Measurements from ENCODE around the gene VAV2. TPM values are rescaled to one million over a fixed set of nuclear protein-coding genes. Genes with fewer than 3 reads are reported as not detected.

VAV2 gene
- total and polyA plus RNA-seq, 2 experiments from 2014 or later = 8.1 to 28.9 TPM

DNA sequence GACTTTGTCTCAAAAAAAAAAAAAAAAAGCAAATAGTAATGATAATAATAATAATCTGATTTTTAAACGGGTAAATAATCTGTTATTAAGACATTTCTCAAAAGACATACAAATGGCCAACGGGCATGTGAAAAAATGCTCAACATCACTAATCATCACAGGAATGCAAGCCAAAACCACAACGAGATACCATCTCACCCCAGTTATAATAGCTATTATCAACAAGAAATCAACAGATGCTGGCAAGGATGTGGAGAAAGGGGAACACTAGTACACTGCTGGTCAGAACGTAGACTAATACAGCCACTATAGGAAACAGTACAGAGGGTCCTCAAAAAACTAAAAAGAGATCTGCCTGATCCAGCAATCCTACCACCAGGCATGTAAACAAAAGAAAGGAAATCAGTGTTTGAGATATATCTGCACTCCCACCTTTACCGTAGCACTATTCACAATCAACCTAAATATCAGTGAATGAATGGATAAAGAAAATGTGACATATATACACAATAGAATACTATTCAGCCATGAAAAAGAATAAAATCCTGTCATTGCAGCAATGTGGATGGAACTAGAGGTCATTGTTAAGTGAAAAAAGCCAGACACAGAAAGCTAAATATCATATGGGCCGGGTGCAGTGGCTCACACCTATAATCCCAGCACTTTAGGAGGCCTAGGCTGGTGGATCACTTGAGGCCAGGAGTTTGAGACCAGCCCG is 24.9 kb downstream of the VAV2 start:
- Histone ChIP-seq H3K9me2 (ENCODE audit: insufficient read depth) (no peaks in the 10 kb centered on the region), H4K20me1 (replicated peaks; ENCODE audit: insufficient read depth) (peaks cover 35% of the 10 kb centered on the region), H3F3A (replicated peaks; ENCODE audit: low read depth) (no peaks in the 10 kb centered on the region), H3K4me3 (no peak overlapping the region), H3K4me2 (no peak overlapping the region), H3K27ac (ENCODE audit: low read depth) (no peak overlapping the region), H3K27me3 (ENCODE audit: insufficient read depth) (no peaks in the 10 kb centered on the region), H3K4me1 (ENCODE audit: insufficient read depth) (peaks cover 9% of the 10 kb centered on the region), H3K79me2 (replicated peaks; ENCODE audit: insufficient read depth) (peaks cover 99% of the 10 kb centered on the region), H3K36me3 (ENCODE audit: insufficient read depth) (no peaks in the 10 kb centered on the region), H2AFZ (no peak overlapping the region)
- peaks cover 5% of the 10 kb centered on the region; the same call in 2 of the 3 replicates for H3K9me3 Mint-ChIP-seq
- no peak overlapping the region for H3K4me3 Mint-ChIP-seq
- no peaks in the 10 kb centered on the region; the same call in 2 of the 3 replicates for H3K36me3 Mint-ChIP-seq (ENCODE audit: low read depth)
- ATAC-seq = no peak
- no peak overlapping the region for H3K27ac Mint-ChIP-seq
- H3K27me3 Mint-ChIP-seq (ENCODE audit: insufficient read depth, low read depth, poor library complexity) = peaks cover 10% of the 10 kb centered on the region
- peaks cover 24% of the 10 kb centered on the region for H3K4me1 Mint-ChIP-seq
- no peak for DNase-seq (ENCODE audit: low spot score)
- TF ChIP-seq STAT1 (IDR thresholded peaks at IDR 0.05; ENCODE audit: unreplicated experiment) = no peak
- no peak for TF ChIP-seq ZNF331 (CRISPR knock-in tag; IDR thresholded peaks at IDR 0.05; ENCODE audit: low read depth)
- TF ChIP-seq, protein P1, sequence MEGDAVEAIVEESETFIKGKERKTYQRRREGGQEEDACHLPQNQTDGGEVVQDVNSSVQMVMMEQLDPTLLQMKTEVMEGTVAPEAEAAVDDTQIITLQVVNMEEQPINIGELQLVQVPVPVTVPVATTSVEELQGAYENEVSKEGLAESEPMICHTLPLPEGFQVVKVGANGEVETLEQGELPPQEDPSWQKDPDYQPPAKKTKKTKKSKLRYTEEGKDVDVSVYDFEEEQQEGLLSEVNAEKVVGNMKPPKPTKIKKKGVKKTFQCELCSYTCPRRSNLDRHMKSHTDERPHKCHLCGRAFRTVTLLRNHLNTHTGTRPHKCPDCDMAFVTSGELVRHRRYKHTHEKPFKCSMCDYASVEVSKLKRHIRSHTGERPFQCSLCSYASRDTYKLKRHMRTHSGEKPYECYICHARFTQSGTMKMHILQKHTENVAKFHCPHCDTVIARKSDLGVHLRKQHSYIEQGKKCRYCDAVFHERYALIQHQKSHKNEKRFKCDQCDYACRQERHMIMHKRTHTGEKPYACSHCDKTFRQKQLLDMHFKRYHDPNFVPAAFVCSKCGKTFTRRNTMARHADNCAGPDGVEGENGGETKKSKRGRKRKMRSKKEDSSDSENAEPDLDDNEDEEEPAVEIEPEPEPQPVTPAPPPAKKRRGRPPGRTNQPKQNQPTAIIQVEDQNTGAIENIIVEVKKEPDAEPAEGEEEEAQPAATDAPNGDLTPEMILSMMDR (conservative IDR thresholded peaks at IDR 0.05; ENCODE audit: low read depth in 2 of 2) = no peak
- TF ChIP-seq, protein P2, sequence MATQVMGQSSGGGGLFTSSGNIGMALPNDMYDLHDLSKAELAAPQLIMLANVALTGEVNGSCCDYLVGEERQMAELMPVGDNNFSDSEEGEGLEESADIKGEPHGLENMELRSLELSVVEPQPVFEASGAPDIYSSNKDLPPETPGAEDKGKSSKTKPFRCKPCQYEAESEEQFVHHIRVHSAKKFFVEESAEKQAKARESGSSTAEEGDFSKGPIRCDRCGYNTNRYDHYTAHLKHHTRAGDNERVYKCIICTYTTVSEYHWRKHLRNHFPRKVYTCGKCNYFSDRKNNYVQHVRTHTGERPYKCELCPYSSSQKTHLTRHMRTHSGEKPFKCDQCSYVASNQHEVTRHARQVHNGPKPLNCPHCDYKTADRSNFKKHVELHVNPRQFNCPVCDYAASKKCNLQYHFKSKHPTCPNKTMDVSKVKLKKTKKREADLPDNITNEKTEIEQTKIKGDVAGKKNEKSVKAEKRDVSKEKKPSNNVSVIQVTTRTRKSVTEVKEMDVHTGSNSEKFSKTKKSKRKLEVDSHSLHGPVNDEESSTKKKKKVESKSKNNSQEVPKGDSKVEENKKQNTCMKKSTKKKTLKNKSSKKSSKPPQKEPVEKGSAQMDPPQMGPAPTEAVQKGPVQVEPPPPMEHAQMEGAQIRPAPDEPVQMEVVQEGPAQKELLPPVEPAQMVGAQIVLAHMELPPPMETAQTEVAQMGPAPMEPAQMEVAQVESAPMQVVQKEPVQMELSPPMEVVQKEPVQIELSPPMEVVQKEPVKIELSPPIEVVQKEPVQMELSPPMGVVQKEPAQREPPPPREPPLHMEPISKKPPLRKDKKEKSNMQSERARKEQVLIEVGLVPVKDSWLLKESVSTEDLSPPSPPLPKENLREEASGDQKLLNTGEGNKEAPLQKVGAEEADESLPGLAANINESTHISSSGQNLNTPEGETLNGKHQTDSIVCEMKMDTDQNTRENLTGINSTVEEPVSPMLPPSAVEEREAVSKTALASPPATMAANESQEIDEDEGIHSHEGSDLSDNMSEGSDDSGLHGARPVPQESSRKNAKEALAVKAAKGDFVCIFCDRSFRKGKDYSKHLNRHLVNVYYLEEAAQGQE (IDR thresholded peaks at IDR 0.05; ENCODE audit: unreplicated experiment) = no peak
- no peak for TF ChIP-seq EZH2 (IDR thresholded peaks at IDR 0.05; ENCODE audit: low read depth, unreplicated experiment)
- TF ChIP-seq JUNB (IDR thresholded peaks at IDR 0.05; ENCODE audit: unreplicated experiment) = no peak
- no peak for TF ChIP-seq CREB1 (CRISPR knock-in tag; IDR thresholded peaks at IDR 0.05; ENCODE audit: low read depth)
- TF ChIP-seq EZH2phosphoT487 (IDR thresholded peaks at IDR 0.05; ENCODE audit: unreplicated experiment) = no peak
- no peak for TF ChIP-seq NANOG (IDR thresholded peaks at IDR 0.05; ENCODE audit: borderline replicate concordance)

DNA sequence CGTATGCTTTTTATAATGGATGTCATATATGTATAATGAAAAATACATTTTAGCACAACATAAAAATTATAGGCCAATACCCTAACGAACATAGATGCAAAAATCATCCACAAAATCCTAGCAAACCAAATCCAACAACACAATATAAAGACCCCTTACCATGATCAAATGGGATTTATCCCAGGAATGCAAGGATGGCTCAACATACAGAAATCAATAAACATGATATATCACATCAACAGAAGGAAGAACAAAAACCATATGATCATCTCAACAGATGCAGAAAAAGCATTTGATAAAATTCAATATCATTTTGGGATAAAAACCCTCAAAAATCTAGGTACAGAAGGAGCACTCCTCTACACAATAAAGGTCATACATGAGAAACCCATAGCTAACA is 27.7 kb downstream of the VAV2 start:
- Mint-ChIP-seq H3K4me3 (no peak overlapping the region), H3K27me3 (ENCODE audit: insufficient read depth, low read depth, poor library complexity) (peaks cover 11% of the 10 kb centered on the region), H3K27ac (no peak overlapping the region), H3K36me3 (ENCODE audit: low read depth) (no peaks in the 10 kb centered on the region; the same call in 2 of the 3 replicates), H3K9me3 (peaks cover 5% of the 10 kb centered on the region; the same call in 2 of the 3 replicates), H3K4me1 (peaks cover 26% of the 10 kb centered on the region)
- H3K4me2 ChIP-seq = no peak overlapping the region
- ATAC-seq (no peak), DNase-seq (ENCODE audit: low spot score) (no peak)
- H3K27me3 ChIP-seq (ENCODE audit: insufficient read depth) = no peaks in the 10 kb centered on the region
- peaks cover 99% of the 10 kb centered on the region for H3K79me2 ChIP-seq (replicated peaks; ENCODE audit: insufficient read depth)
- H3K4me3 ChIP-seq = no peak overlapping the region
- no peaks in the 10 kb centered on the region for H3K36me3 ChIP-seq (ENCODE audit: insufficient read depth)
- peaks cover 32% of the 10 kb centered on the region for H4K20me1 ChIP-seq (replicated peaks; ENCODE audit: insufficient read depth)
- no peak overlapping the region for H2AFZ ChIP-seq
- no peaks in the 10 kb centered on the region for H3K9me2 ChIP-seq (ENCODE audit: insufficient read depth)
- no peak overlapping the region for H3K27ac ChIP-seq (ENCODE audit: low read depth)
- peaks cover 11% of the 10 kb centered on the region for H3K4me1 ChIP-seq (ENCODE audit: insufficient read depth)
- H3F3A ChIP-seq (replicated peaks; ENCODE audit: low read depth) = no peaks in the 10 kb centered on the region
- TF ChIP-seq ZNF114 (CRISPR knock-in tag; IDR thresholded peaks at IDR 0.05) (no peak), STAT1 (IDR thresholded peaks at IDR 0.05; ENCODE audit: unreplicated experiment) (no peak), ZNF331 (CRISPR knock-in tag; IDR thresholded peaks at IDR 0.05; ENCODE audit: low read depth) (no peak), POLR2AphosphoS5 (IDR thresholded peaks at IDR 0.05; ENCODE audit: low read depth) (no peak)

Data from GM23338 (cell line).